ENCODE results near the gene SEC63.
"Not testable (repeated sequence)": the region's sequence is repeated elsewhere in the genome, so short reads cannot be mapped to it uniquely, and the experiment has no call there.

Gene SEC63

DNA sequence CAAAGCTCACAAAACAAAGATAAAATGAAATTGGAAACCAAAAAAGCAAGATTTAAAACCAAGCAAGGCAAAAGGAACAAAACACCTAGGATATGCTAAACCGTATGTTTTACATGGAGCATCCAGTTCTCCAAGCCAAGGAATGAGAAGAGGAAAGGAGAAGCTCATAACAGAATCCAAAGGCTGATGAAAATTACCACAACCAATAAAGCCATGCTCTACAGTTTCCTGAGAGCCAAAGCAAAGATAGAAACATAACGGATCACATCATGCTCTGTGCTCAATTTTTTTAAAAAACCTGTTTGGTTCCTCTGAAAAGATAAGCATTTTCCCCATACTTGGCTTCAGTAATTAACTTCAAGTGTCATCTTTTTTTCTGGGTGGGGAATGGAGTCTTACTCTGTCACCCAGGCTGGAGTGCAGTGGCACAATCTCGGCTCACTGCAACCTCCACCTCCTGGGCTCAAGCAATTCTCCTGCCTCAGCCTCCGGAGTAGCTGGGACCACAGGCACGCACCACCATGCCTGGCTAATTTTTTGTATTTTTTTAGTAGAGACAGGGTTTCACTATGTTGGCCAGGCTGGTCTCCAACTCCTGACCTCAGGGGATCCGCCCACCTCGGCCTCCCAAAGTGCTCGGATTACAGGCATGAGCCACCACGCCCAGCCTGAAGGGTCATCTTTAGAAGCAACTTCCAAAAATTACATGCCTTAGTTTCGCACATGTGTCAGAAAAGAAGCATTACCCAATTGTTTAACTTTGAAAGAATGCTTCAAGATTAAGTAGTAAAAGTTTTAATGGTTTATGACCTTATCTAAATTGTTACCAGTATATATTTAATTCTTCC, 31.1 kb downstream of the SEC63 start:
- DNase-seq = not testable (repeated sequence)

DNA sequence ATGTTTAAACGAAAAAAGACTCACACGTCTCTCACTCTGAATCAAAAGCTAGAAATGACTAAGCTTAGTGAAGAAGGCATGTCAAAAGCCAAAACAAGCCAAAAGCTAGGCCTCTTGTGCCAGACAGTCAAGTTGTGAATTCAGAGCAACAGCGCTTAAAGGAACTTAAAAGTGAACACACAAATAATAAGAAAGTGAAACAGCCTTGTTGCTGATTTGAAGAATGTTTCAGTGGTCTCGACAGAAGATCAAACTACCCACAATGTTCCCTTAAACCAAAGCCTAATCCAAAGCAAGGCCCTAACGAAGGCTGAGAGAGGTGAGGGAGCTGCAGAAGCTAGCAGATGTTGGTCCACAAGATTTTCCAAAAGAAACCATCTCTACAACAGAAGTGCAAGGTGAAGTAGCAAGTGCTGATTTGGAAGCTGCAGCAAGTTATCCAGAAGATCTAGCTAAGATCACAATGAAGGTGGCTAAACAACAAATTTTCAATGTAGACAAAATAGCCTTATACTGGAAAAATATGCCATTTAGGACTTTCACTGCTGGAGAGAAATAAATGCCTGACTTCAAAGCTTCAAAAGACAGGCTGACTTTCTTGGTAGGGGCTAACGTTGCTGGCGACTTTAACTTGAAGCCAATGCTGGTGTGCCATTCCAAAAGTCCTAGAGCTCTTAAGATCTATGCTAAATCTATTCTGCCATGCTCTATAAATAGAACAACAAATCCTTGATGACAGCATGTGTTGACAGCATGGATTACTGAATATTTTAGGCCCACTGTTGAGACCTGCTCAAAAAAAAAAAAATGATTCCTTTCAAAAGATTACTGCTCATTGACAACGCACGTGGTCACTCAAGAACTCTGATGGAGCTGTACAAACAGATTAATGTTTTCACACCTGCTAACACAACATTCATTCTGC, 40.3 kb downstream of the SEC63 start:
- no peak for DNase-seq

DNA sequence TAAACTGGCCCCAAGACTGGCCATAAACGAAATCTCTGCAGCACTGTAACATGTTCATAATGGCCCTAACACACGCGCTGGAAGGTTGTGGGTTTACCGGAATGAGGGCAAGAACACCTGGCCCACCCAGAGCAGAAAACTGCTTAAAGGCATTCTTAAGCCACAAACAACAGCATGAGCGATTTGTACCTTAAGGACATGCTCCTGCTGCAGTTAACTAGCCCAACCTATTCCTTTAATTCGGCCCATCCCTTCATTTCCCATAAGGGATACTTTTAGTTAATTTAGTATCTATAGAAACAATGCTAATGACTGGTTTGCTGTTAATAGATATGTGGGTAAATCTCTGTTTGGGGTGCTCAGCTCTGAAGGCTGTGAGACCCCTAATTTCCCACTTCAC, 41.0 kb downstream of the SEC63 start:
- DNase-seq = not testable (repeated sequence)

DNA sequence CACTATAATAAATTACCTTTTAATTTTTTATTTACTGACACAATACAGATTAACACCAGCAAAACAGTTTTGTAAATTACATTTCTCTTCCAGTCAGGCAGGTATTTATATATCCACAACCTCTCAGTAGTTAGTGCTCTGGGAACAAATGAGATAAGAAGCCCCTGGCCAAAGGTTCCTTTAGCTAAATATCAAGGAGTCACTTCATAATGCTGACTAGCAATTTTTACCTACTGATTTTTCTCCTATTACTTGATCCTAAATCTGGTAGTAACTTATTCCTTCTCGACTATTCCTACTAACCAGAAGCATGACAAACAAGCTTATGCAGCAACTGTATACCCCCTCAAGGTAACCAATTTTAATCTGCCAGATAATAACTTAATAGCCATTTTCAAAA, 46.3 kb downstream of the SEC63 start:
- no peak for DNase-seq

DNA sequence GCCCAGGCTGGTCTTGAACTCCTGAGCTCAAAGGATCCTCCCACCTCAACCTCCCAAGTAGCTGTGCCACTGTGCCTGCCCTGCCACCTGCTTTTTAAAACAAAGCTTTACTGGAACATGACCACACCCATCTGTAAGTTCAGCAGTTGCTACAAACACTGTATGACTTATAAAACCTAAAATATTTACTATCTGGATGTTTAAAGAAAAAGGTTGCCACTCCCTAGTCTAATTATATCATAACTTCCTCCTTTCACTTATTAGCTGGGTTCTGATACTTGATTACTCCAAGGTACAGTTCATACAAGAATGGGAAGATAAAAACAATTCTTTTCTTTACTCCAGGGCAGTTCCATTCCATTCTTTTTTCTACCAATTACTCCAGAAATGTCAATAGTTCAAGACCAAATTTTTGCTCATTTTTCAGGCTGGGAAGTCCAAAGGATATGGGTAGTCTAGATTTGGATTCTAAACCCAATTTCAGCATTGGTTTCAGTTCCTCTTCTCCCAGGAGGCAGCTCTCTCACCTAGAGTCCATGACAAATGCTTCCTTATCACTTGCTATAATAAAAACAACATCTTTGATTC, 63.1 kb downstream of the SEC63 start:
- peak in 1 of 2 donors; percentile 72 for DNase-seq

DNA sequence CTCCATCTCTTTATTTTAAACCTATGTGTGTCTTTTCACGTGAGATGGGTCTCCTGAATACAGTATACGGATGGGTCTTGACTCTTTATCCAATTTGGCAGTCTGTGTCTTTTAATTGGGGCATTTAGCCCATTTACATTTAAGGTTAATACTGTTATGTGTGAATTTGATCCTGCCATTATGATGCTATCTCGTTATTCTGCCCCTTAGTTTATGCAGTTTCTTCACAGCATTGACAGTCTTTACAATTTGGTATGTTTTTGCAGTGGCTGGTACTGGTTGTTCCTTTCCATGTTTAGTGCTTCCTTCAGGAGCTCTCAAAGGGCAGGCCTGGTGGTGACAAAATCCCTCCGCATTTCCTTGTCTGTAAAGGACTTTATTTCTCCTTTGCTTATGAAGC, 67.6 kb downstream of the SEC63 start:
- DNase-seq = not testable (repeated sequence)

DNA sequence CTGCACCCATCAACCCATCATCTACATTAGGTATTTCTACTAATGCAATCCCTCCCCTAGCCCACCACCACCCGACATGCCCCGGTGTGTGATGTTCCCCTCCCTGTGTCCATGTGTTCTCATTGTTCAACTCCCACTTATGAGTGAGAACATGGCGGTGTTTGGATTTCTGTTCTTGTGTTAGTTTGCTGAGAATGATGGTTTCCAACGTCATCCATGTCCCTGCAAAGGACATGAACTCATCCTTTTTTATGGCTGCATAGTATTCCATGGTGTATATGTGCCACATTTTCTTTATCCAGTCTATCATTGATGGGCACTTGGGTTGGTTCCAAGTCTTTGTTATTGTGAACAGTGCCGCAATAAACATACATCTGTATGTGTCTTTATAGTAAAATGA, 72.1 kb downstream of the SEC63 start:
- DNase-seq = not testable (repeated sequence)

DNA sequence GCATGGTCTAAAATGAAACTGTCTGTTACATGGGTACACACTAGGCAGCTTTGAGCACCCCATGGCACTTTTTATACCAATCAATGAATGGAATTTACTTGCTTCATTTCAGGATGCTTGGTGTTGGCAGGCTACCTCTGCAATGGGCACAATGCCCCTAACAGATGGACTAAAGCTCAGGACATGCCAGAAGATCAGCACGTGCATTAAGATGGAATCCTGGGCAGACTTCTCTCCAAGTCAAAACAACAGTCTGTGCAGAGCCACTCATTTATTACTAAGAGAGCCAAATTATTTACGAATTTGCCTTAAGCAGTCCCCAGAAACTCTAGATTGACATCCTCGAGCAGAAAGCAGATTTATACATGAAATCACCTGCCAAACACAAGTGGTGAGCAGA, 78.1 kb downstream of the SEC63 start:
- DNase-seq = no peak

DNA sequence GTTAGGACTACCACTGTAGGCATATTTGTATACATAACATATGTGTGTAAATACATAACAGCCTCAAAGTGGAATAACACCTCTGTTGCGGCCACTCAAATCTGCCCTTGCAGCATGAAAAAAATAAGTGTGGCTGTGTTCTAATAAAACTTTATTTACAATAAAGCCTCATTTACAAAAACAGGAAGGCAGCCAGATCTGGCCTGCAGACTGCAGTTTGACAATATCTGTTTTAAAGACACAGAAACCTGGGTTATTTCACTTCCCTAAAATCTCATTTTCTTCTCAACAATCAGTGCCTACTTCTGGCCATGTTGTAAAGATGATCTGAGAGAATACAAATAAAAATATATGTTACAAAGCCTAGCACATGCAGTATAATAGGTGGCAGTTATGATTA, 80.0 kb downstream of the SEC63 start:
- no peak for DNase-seq

DNA sequence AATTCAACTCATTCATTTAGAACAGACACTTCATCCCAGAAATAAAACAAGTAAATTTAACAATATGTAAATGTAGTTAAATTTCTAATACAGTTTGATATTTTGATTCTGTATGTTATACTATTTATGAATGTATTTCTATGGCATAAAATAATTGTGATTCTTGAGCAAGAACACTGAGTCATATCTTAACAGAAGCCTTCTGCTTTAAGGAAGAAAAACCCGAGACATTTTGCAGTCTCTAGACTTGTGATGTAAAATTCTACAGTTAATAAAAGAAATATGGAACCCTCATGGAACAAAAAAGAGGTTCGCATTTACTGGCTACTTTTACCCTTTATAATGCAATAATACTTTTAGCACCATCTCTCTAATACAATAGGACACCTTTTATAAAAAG, 86.0 kb downstream of the SEC63 start:
- no peak for DNase-seq

DNA sequence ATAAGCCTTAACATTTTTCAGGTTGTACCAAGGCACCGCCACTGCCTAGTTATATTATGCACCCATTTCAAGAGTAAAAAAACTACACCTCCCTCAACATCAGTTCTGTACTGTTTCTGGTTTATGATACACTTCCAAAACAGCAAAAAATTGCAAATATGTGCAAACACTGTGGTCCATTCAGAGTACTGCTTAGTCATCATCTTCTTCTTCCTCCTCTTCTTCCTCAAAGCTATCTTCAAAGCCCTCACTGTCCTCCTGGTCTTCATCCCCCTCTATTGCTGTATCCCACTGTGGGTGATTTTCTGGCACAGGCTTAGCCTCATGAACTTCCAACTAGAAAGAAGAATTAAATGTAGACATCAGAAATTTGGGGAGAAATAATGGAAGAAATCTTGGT, 86.5 kb downstream of the SEC63 start:
- DNase-seq = not testable (repeated sequence)

DNA sequence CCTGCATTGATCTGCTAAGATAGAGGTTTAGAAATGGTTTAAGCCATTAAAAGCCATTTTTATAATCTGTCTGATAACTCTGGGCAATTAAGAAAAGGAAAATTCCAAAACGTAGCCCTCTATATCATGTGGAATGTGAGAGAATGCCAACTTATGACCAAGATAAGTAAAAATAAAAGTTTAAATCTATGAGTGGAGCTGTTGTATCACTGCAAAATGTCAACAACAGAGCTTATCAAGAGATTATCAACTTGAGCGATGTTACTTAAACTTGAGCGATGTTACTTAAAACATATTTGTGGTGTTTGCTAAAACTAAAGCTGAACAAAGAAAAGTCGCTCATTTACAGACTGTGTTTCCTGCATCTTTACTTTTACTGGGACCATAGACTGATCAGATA, 87.0 kb downstream of the SEC63 start:
- no peak for DNase-seq

DNA sequence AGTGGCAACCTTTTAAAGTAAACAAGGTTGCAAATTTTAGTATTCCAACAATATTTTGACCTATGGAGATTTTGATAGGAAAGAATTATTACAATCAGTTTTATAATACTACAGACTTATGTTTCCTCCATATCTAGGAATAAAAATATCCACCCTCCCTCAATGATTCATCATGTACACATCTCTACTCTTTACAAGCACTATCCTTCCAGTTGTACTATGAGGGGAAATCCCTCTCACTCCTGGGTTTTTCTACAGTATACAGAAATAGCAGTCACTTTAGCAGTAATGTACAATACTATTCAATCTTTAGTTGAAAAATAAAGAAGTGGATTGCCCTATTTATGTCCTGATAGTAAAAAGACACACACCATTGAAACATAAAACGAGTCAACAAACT, 87.6 kb downstream of the SEC63 start:
- no peak for DNase-seq

DNA sequence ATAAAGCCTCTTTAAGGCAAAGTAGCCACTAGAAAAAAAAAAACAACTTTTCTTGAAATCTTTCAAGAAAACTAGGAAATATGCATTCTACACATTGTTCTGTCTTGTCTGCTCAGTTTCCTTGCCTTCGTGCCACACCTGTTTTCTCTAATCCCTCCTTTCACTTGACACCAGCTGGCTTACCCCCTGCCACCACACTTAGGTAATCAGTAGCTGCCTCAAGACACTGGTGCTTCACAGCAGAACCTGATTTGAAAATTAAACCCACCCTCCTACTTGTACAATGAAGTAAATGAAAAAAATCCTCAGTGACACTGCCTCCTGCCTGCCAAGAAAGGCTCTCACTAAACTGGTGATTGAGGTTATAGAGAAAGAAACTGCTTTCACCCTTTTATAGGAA, 88.1 kb downstream of the SEC63 start:
- DNase-seq = no peak

DNA sequence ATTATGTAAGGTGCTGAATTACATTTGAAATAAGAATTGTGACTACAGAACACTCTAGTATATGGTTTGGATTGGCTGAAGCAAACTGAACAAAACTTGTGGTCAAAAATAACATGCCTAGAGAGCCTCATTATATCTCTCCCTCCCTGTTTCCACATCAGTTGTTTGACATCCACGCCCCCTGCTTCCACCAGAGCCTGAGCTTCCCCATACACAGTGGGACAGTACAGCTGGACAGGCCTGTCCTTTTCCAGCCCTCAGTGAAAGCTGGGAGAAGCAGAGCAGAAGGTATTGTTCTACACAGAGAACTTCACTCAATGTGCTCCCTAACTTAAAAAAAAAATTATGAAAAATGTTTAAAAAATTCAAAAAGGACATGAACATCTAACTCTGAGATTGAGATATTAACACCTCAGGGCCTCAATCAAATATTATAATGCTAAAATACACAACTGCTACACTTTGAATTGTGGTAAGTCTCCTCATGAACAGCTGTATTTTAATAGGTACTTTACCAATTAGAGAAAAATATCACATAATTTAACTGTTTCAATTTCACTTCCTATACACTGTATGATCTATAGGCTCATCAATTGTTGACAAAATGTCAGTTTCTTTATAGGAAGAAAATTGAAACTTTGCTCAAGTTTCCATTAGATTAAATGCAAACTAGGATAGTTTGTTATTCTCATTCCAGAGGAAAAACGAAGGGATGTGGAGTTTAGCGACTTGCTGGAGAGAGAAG, 89.0 kb downstream of the SEC63 start:
- DNase-seq = no peak

DNA sequence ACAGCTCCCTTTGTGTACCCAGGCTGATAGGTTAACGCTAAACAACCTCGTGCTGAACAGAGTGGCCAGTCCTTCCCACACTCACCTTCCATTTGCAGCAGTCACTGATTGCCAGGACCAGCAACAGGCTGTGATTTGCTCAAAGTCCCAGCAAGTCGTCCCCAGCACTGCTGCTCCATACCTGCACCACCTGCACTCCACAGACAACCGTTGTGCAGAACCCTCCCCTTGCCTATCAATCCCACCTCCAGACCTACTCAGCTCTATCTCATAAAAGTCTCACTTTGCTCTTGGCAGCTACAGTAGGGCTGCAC, 90.7 kb downstream of the SEC63 start:
- DNase-seq = no peak

DNA sequence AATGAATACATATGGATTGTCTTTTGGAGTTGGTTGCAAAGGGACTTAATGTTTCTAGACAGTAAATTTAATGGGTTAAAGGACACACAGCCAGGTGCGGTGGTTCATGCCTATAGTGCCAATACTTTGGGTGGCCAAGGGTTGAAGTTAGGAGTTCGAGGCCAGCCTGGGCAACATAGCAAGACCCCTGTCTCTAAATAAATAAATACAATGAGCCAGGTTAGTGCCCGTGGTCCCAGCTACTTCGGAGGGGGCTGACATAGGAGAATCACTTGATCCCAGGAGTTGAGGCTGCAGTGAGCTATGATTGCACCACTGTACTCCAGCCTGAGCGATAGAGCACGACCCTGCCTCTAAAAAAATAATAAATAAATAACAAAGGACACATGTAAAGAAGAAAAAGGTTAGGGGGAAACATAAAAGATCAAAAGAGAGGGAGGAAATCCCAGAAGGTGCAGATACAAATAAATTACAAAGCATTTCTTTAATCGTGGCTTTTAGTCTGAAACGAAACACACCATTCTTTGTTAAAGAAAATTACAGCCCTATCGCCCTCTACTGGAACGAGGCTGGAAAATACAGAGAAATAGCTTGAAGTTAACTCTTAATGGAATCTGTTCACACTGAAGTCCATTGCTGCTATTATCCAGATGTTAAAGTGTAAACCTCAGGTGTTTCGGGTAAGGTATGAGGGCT, 91.3 kb downstream of the SEC63 start:
- peak in 1 of 2 donors; percentile 69 for DNase-seq

DNA sequence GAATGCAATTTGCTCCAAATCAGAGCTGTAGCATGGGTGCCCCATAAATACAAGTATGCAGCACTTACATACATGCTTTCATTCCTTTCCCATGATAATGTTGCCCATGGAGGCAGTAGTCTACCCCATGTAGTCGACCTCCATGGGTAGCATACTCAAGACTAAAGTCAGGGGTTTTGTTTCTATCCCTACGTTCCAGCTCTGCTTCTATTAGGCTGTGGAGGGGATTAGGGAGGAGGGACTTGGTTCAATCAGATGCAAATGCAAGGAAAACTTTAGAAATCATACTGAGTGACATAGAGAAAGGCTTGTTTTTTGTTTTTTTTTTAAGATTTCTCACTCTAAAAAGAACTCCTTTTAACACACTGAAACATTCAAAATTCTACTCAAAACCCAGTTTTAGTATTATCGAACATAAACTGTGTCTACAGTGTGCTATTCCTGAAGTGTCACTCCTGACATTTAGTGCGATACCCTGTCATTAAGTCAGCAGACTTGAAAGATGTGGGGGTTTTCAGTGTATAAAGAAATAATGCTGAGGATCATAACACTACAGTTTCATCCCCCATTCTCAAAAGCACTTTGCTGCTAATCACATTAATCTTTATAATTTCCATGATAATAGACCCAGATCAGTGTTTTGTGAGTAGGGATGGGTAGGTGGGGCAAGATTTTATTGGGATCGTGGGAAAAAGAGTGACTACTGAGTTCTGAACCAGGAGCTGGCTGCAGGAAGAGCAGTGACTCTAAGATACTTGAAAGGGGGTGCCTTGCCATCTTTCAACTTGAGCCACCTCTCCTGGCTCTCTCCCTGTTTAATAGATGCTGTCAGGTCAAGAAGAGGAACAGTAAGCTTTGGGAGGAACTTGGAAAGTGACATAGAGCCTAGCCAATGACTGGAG, 93.5 kb downstream of the SEC63 start:
- no peak for DNase-seq

DNA sequence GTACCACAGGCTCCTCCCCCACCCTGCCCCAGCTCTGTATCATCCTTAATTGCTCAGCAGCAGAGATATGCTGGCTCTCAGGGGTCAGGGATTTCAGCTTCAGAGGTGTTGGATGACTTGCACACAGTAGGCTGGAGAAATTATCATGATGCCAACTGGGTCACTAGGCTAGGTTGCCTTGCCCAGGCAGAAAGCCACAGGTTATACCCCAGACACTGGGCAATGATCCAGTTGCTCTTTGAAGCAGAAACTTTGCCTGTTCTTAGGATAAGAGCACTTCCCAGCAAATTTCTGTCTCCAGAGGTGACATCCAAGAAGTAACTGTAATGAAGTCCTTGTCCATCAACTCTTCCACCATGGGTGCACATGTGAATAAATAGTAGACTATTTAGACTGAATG, 95.6 kb downstream of the SEC63 start:
- DNase-seq = no peak

DNA sequence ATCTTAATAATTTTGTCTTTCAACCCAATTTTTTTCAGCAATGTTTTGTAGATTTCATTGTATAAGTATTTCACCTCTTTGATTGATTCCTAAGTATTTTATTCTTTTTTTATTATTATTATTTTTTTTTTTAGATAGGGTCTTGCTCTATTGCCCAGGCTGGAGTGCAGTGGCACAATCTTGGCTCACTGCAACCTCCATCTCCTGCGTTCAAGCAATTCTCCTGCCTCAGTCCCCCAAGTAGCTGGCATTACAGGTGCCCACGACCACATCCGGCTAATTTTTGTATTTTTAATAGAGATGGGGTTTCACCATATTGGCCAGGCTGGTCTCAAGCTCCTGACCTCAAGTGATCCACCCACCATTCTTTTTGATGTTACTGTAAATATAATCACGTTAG, 97.0 kb downstream of the SEC63 start:
- not testable (repeated sequence) for DNase-seq

DNA sequence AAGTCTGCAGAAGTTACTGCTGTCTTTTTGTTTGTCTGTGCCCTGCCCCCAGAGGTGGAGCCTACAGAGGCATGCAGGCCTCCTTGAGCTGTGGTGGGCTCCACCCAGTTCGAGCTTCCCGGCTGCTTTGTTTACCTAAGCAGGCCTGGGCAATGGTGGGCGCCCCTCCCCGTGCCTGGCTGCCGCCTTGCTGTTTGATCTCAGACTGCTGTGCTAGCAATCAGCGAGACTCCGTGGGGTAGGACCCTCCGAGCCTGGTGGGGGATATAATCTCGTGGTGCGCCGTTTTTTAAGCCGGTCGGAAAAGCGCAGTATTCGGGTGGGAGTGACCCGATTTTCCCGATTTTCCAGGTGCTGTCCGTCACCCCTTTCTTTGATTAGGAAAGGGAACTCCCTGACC, 97.9 kb downstream of the SEC63 start:
- DNase-seq = not testable (repeated sequence)
